ENCODE data around the gene SMAD1. TPM values are rescaled to one million over a fixed set of nuclear protein-coding genes. Genes with fewer than 3 reads are reported as not detected.

SMAD1 gene
- total RNA-seq, 1 experiment from 2014 or later = 23.0 TPM

DNA sequence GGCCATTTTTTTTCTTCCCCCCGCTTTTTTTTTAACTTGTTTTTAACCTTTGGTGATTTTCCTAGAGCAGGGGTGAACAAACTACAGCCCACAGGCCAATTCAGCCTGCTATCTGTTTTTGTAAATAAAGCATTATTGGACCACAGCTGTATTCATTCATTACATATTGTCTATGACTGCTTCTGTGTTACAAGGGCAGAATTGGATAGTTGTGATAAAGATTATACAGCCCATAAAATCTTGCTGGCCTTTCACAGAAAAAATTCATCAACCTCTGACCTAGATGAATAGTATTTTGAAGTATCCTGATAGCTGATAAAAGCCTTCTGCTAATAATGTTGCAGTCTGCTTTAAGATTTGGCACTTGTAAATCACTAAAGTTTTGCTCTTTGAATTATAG is 63.4 kb downstream of the SMAD1 start:
- CTCF ChIA-PET = interaction anchor here (1.2 kb wide), 1 partner anchor 12 kb away, joined by 5 read pairs; no protein-coding TSS in a partner anchor
- no peaks in the 10 kb centered on the region for H3K9me3 ChIP-seq (ENCODE audit: control insufficient read depth in 1 of 2, insufficient read depth in 1 of 2, low read depth in 1 of 2, low read length in 2 of 2)
- H3K36me3 ChIP-seq (ENCODE audit: control insufficient read depth in 1 of 2, insufficient read depth in 2 of 2, low read length in 2 of 2) = peaks cover 0 to 4% of the 10 kb centered on the region in 2 experiments; a peak in 1 of 4 replicates
- H3K9ac ChIP-seq (ENCODE audit: low read length) = no peak overlapping the region
- H3K79me2 ChIP-seq (ENCODE audit: insufficient read depth, low read length) = no peaks in the 10 kb centered on the region
- H3K27me3 ChIP-seq (ENCODE audit: insufficient read depth, low read length) = no peaks in the 10 kb centered on the region
- H3K4me3 ChIP-seq (replicated peaks in 1 of 2; ENCODE audit: low read depth in 1 of 2, low read length in 2 of 2) = no peak overlapping the region
- ATAC-seq = no peak
- DNase-seq (ENCODE audit: low read depth, low spot score) = no peak
- TF ChIP-seq CTCF (IDR thresholded peaks at IDR 0.05 in 2 of 3, conservative IDR thresholded peaks at IDR 0.05 in 1 of 3; ENCODE audit: borderline replicate concordance in 1 of 3, insufficient read depth in 1 of 3, low read depth in 2 of 3, low read length in 2 of 3) (no peak), SP1 (IDR thresholded peaks at IDR 0.05; ENCODE audit: low read depth) (no peak), EGR1 (IDR thresholded peaks at IDR 0.05; ENCODE audit: low read depth) (no peak), ELF1 (IDR thresholded peaks at IDR 0.05; ENCODE audit: borderline replicate concordance, low read depth) (no peak), POLR2AphosphoS5 (IDR thresholded peaks at IDR 0.05; ENCODE audit: low read depth, low read length) (no peak), ZNF274 (IDR thresholded peaks at IDR 0.05; ENCODE audit: low read depth, low read length) (no peak), SIN3A (IDR thresholded peaks at IDR 0.05; ENCODE audit: low read depth) (no peak), POLR2A (IDR thresholded peaks at IDR 0.05; ENCODE audit: borderline replicate concordance, extremely low read depth, insufficient read depth, insufficient read length) (no peak), EZH2phosphoT487 (IDR thresholded peaks at IDR 0.05; ENCODE audit: borderline replicate concordance) (no peak), JUND (IDR thresholded peaks at IDR 0.05) (no peak), TCF7L2 (IDR thresholded peaks at IDR 0.05; ENCODE audit: borderline replicate concordance, extremely low read depth, insufficient read depth, insufficient read length) (no peak), EZH2 (IDR thresholded peaks at IDR 0.05) (no peak)
- TF ChIP-seq, protein P1, sequence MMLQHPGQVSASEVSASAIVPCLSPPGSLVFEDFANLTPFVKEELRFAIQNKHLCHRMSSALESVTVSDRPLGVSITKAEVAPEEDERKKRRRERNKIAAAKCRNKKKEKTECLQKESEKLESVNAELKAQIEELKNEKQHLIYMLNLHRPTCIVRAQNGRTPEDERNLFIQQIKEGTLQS (IDR thresholded peaks at IDR 0.05) = no peak
- H3K27ac ChIP-seq (ENCODE audit: low read depth, low read length) = no peak overlapping the region
- H4K20me1 ChIP-seq (ENCODE audit: insufficient read depth) = no peaks in the 10 kb centered on the region
- POLR2A ChIA-PET = no interaction called here
- H3K9me2 ChIP-seq (ENCODE audit: insufficient read depth) = no peaks in the 10 kb centered on the region
- no TSS peak for BruUV-seq (replicated peaks)
- RAD21 ChIA-PET (ENCODE audit: low non-redundant PET in 1 of 2, low total read pairs in 2 of 2, uncharacterized antibody in 2 of 2, unreplicated experiment in 2 of 2) = no interaction called here
- intact Hi-C loops (cut with micrococcal nuclease) = no loop called here
- no peak overlapping the region for H2AFZ ChIP-seq (ENCODE audit: low read depth, low read length, poor library complexity, severe bottlenecking)
- H3K4me1 ChIP-seq (ENCODE audit: control insufficient read depth in 1 of 2, insufficient read depth in 2 of 2, low read length in 2 of 2) = peaks cover 17 to 19% of the 10 kb centered on the region in 2 experiments
- H3K4me2 ChIP-seq (ENCODE audit: low read length) = 0 out of 2 replicates have a peak overlapping the region, but pooled peaks have one; percentile 44

All from HCT116 (cell line).